GM21515 (cell line): ENCODE measurements around the gene BCOR.

Experiments used
- ATAC-seq: cut with Tn5 transposase; IDR thresholded peaks from one replicate; pipeline ENCODE4 v1.9.1; 2021; ENCODE audit not compliant: unreplicated experiment

The BCOR gene

GRCh38 chrX:40086569-40087335 lies 11.0 kb downstream of the BCOR start:
- no peak for ATAC-seq

GRCh38 chrX:40085714-40086113 lies 12.0 kb downstream of the BCOR start:
- no peak for ATAC-seq

GRCh38 chrX:40085102-40085551 lies 12.6 kb downstream of the BCOR start:
- ATAC-seq = no peak

GRCh38 chrX:40084471-40085101 lies 13.2 kb downstream of the BCOR start:
- ATAC-seq = no peak

GRCh38 chrX:40083979-40084359 lies 13.8 kb downstream of the BCOR start:
- ATAC-seq = no peak

- ATAC-seq = no peak
Observed at GRCh38 chrX:40083120-40083978, 14.4 kb downstream of the BCOR start.

GRCh38 chrX:40082447-40083119 lies 15.2 kb downstream of the BCOR start:
- ATAC-seq = no peak

- ATAC-seq = no peak
Observed at GRCh38 chrX:40081679-40082068, 16.1 kb downstream of the BCOR start.

- ATAC-seq = no peak
Observed at GRCh38 chrX:40080894-40081678, 16.7 kb downstream of the BCOR start.

GRCh38 chrX:40079572-40079971 lies 18.2 kb downstream of the BCOR start:
- no peak for ATAC-seq

GRCh38 chrX:40078489-40079227 lies 19.1 kb downstream of the BCOR start:
- no peak for ATAC-seq

GRCh38 chrX:40077906-40078305 lies 19.9 kb downstream of the BCOR start:
- no peak for ATAC-seq

GRCh38 chrX:40076750-40077575 lies 20.8 kb downstream of the BCOR start:
- no peak for ATAC-seq

- ATAC-seq = no peak
Observed at GRCh38 chrX:40074959-40075332, 22.8 kb downstream of the BCOR start.

- ATAC-seq = no peak
Observed at GRCh38 chrX:40074080-40074958, 23.4 kb downstream of the BCOR start.

- ATAC-seq = no peak
Observed at GRCh38 chrX:40073439-40074054, 24.2 kb downstream of the BCOR start.

GRCh38 chrX:40072246-40072645 lies 25.5 kb downstream of the BCOR start:
- ATAC-seq = no peak
